Astrocyte of the spinal cord (primary cell): ENCODE measurements around the gene LYSET.
"Not testable (repeated sequence)": the region's sequence is repeated elsewhere in the genome, so short reads cannot be mapped to it uniquely, and the experiment has no call there.

Experiments
- DNase-seq: peaks from one replicate; pipeline ENCODE4 v3.0.0; 2011; ENCODE audit warnings: low read depth, low spot score
- H3K4me3 ChIP-seq: 2 replicates; pipeline ENCODE4 v1.5.1; 2011; ENCODE audit warnings: low read depth, mild to moderate bottlenecking, low read length, moderate library complexity
- in situ Hi-C: cut with HindIII; loops from 2 replicates; pipeline ENCODE4 v1.10.0; 2017; ENCODE audit warnings: low sequenced_read_pairs
- TF ChIP-seq, protein P1 (sequence below): IDR thresholded peaks from 2 replicates; pipeline ENCODE4 v1.5.1; 2012; ENCODE audit warnings: low read depth, mild to moderate bottlenecking, low read length, inconsistent platforms

Gene LYSET

DNA sequence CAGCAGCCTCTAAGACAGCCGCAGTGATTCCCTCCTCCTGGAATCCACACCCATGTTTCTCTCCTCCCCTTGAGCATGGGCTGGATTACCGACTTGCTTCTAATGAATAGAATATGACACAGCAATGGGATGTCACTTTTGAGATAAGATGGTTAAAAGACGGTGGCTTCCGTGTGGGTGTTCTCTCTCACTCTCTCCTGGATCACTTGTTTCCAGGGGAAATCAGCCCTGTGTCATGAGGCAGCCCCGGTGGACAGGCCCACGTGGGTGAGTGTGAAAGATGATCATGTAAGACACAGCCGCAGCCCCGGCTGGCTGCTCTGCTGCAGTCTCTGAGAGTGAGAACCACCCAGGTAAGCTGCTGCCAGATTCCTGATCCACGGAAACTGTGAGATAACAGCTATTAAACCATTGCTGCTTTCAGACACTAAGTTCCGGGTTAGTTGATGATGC lies 11.1 kb upstream of the LYSET start:
- TF ChIP-seq, protein P1, sequence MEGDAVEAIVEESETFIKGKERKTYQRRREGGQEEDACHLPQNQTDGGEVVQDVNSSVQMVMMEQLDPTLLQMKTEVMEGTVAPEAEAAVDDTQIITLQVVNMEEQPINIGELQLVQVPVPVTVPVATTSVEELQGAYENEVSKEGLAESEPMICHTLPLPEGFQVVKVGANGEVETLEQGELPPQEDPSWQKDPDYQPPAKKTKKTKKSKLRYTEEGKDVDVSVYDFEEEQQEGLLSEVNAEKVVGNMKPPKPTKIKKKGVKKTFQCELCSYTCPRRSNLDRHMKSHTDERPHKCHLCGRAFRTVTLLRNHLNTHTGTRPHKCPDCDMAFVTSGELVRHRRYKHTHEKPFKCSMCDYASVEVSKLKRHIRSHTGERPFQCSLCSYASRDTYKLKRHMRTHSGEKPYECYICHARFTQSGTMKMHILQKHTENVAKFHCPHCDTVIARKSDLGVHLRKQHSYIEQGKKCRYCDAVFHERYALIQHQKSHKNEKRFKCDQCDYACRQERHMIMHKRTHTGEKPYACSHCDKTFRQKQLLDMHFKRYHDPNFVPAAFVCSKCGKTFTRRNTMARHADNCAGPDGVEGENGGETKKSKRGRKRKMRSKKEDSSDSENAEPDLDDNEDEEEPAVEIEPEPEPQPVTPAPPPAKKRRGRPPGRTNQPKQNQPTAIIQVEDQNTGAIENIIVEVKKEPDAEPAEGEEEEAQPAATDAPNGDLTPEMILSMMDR = no peak
- no peak for DNase-seq
- no peak overlapping the region for H3K4me3 ChIP-seq
- in situ Hi-C loops = no loop called here

GRCh38 chr14:93174731-93175130 lies 10.4 kb upstream of the LYSET start:
- H3K4me3 ChIP-seq, DNase-seq, in situ Hi-C loops: not testable (repeated sequence)

DNA sequence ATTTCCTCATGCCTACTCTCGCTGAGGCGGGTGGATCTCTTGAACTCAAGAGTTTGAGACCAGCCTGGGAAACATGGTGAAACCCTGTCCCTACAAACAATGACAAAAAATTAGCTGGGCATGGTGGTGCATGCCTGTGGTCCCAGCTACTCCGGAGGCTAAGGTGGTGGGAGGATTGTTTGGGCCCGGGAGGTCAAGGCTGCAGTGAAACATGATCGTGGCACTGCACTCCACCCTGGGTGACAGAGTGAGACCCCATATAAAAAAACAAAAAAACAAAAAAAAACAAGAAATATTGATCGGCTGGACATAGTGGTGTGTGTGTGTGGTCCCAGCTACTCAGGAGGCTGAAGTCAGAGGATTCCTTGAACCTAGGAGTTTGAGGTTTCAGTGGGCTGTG lies 9.6 kb upstream of the LYSET start:
- H3K4me3 ChIP-seq = no peak overlapping the region
- DNase-seq = no peak
- TF ChIP-seq, protein P1 = no peak
- in situ Hi-C loops = no loop called here

DNA sequence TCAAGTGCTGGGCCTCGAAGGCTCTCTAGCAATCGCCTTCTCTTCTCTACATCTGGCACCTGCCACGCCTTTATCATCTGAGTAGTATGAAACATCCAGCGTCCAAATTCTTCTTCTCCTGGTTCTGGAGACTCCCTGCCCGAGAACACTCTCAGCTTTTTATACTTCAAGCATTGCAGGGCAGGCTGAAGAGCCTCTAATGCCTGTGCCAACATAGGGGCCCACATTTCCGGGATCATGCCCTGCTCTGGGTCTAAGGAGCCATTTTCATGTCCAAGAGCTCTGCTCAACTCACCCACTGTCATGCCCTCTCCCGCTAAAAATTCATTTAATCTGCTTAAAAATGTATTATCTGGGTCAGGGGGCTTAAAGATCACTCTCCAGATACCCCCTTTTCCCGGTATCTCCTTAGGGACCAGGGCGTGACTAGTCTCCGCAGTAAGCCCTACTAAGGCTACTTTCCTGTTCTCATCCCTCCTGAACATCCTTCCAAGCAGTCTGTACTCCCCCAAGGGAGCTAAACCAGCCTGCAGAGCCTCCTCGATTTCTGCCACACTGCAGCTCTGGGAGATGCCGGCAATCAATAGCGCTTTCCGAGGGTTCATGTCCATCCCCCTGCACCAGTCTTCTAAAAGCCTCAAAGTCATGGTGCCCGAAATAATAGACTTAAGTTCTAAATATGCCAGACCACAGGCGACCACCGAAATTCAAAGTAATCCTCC lies 1.4 kb upstream of the LYSET start:
- no peak for DNase-seq
- TF ChIP-seq, protein P1 = no peak
- in situ Hi-C loops = no loop called here
- peak overlapping the region; percentile 84 for H3K4me3 ChIP-seq

DNA sequence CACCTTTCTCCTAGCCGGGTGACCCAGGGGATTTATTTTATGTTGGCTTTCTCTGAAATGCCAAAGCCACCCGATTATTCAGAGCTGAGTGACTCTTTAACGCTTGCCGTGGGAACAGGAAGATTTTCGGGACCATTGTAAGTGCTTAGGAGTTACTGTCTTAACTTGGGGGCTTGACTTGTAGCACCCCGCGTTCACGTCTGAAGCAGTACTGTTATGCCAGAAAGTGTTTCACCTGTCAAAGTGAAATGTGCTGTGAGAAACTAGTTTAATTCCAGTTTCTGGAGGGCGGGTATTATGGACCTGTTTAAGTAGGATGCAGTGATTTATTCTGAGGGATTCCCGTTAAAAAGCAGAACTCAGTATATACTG lies 218 bp downstream of the LYSET start:
- in situ Hi-C loops = no loop called here
- TF ChIP-seq, protein P1 = no peak
- peak overlapping the region; percentile 84 for H3K4me3 ChIP-seq
- DNase-seq = peak; percentile 42

GRCh38 chr14:93186466-93186865 lies 1.3 kb downstream of the LYSET start:
- in situ Hi-C loops = no loop called here
- DNase-seq = no peak
- H3K4me3 ChIP-seq = no peak overlapping the region
- TF ChIP-seq, protein P1 = no peak

DNA sequence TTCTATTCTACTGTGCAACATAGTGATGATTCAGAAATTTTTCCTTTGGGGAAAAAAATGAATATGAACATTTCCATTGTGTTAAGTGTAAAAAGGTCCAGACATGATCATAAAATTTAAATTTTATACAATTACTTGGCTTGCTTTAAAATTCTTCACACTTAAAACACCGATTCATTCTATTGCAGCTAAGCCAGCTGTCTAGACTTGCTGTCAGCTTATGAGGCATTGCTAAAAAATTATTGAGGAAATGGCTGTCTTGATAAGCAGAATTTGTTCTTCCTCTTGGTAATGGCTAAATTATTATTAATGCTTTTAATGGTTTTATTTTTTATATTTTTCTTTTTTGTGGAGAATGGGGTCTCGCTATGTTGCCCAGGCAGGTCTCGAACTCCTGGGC lies 1.8 kb downstream of the LYSET start:
- H3K4me3 ChIP-seq = no peak overlapping the region
- in situ Hi-C loops = no loop called here
- DNase-seq = no peak
- TF ChIP-seq, protein P1 = no peak
